HG03135 (cell line): ENCODE measurements around the gene ARFGAP2.

ENCODE experiments used
- ATAC-seq: cut with Tn5 transposase; IDR thresholded peaks from one replicate; pipeline ENCODE4 v1.9.1; 2021; ENCODE audit warnings: mild to moderate bottlenecking, moderate library complexity; ENCODE audit not compliant: unreplicated experiment

The ARFGAP2 gene

DNA sequence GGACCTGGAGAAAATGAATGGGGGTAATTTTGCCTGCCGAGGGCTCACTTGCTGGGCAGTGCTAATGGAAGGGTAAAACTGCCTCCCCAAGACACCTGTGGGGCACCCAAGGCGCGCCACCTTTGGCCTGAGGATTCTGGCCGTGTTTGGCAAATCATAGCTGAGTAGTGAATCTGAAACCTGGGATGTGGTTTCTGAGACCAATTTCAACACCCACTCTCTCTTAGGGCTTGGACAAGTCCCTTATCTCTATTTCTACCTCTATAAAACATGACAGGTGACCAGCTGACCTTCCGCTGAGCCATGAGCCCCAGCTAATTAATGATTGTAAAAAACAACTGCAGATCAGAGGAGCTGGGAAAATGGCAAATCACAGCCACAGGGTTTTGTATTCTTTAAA is 11.0 kb upstream of the ARFGAP2 start:
- no peak for ATAC-seq

GRCh38 chr11:47186700-47187695 is 10.3 kb upstream of the ARFGAP2 start:
- ATAC-seq: no peak

DNA sequence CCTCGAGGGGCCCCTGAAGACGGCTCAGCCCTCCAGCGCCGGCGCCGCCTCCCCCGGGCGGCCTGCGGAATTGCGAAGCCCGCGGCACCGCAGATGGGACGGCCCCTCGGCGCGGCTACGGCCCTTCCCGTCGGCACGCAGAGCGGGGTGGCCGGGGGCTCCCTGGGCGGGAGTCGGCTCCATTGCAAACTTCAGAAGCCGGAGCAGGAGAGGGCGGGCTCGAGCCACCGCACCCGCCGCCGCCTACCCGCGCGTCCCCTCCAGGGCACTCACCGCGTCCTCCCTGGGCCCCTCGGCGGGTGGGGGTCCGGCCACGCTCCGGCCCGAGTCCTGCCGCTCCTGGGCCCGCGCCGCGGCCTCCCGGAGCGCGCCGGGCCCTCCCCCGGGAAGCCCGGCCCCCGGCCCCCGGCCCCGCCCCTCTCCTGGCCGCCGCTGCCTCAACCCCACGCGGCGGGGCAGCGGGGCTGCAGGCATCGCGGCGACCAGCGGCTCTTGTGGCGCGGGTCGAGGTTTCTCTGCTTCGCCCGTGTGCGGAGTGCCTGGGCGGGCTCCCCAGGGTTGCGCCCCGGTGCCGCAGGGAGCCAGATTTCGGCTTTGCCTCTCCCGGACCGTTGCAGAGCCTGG is 9.5 kb upstream of the ARFGAP2 start, which contains the start of gene PACSIN3:
PACSIN3 (minus strand) TSS at position 359 of the 624 bp plus-strand sequence. CDS start 3,707 bp downstream, outside the sequence.
- ATAC-seq: peak; percentile 50

GRCh38 chr11:47185305-47186075 is 8.8 kb upstream of the ARFGAP2 start:
- no peak for ATAC-seq

DNA sequence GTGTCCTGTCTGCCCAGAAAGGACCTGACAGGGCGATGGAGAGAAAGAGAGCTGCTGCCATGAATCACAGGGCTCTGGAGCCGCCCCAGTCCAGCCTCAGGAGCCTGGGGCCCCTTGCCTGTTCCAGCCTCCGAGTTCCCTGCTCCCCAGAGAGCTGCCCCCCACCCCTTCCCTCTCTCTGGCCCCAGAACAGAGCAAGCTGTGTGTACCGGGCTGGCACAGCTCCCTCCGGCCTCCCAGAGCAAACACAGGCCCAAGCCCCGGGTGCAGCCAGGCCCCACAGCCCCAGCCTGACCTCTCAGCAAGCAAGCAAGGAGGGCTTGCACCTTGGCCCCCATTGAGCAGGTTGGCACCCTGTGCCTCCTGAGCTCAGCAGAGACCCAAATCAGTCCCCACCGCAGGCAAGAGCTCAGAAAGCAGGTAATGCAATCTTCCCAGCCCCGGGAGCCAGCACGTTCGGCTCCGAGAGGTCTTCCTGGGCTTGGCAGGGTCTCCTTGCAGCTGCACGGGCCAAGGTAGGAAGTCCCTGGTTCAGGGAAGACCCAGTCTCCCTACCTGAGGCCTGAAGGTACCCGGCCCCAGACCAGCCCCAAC is 8.1 kb upstream of the ARFGAP2 start:
- ATAC-seq: no peak

- no peak for ATAC-seq
Observed at GRCh38 chr11:47183969-47184368, 7.3 kb upstream of the ARFGAP2 start.

DNA sequence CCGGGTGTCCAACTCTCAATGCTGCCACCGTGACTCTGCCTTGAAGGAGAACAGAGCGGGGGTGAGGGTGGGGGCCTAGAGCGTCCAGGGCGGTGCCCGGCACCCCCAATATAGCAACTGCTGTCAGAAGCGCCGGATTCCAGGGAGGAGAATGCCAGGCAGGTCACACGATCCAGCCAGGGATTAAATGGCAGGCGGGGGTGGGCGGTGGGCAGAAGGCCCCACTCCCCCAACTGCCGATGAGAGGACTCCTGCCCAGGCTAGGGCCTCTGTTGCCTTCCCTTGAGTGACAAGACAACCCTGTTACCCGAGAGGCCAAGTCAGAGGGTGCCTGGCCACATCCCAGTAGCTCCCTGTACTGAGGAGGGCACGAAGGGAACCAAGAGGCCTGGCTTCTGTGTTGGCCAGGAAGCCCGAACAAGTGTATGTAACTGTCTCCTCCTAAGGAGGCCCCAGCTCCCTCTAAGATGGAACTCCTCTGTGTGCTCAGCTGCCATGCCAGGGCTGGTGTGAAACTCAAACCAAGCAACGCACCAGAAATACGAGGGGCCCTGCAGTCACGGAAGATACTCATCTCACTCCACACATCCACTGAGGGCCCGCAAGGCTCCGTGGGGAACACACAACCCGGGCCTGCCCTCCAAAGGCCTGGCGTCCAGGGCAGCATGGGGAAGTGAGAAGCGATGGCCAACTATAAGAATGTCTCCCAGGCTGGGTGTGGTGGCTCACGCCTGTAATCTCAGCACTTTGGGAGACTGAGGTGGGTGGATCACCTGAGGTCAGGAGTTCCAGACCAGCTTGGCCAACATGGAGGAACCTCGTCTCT is 6.6 kb upstream of the ARFGAP2 start:
- no peak for ATAC-seq

- ATAC-seq: no peak
Observed at GRCh38 chr11:47182380-47182779, 5.7 kb upstream of the ARFGAP2 start.

- no peak for ATAC-seq
Observed at GRCh38 chr11:47181271-47181670, 4.6 kb upstream of the ARFGAP2 start.

- ATAC-seq: no peak
Observed at GRCh38 chr11:47180006-47180787, 3.5 kb upstream of the ARFGAP2 start.

DNA sequence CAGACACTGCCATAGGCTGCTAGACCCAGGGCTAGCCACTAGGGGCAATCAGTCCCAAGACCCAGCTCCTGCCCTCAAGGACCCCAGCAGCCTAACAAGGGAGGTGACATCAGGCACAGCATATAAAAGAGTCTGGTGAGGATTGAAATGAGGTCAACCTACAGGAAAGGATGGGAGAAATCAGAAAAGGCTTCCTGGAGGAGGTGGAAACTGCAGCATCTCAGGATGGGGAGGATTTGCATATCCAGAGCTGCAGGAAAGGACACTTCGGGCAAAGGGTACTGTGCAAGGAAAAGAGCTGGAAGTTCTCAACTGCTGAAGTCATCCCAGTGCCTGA is 2.9 kb upstream of the ARFGAP2 start:
- no peak for ATAC-seq

GRCh38 chr11:47178737-47179654 is 2.3 kb upstream of the ARFGAP2 start:
- ATAC-seq: no peak

DNA sequence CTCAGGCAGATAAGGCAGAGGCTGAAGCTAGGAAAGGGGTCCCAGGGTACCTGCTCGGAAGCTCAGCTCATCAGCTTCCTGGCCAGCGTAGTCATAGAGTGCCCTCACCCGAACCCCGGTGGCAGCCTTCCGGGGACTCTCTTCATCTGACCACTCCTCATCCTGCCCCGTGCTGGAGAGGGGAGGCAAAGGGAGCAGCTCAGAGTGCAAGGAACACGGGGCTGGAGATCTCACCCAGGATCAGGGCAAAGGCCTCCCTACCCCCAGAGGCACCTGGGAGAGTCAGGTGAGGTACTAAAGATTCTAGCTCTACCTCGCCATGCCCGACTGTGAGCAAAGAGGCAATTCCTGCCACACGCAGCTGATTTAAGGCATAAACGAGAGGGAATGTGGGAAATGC is 1.6 kb upstream of the ARFGAP2 start:
- ATAC-seq: no peak

DNA sequence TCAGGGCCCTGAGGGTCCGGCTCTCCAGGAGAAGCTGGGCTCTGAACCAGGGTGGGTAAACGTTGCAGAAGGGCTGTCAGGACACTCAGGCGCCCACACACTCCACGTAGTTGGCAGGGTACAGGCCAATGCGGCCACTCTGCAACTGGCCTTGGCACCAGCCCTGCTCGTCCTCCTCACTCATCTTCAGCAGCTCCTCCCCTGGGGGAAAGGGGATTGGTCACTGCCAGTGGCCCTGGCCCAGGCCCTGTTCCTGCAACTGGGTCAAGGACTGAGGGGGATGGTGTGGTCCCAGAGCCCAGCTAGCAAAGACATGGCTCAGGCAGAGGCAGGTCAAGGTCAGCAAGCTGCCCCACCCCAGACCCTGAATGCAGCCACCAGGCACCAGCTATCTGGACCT is 1.2 kb upstream of the ARFGAP2 start:
- ATAC-seq: no peak

DNA sequence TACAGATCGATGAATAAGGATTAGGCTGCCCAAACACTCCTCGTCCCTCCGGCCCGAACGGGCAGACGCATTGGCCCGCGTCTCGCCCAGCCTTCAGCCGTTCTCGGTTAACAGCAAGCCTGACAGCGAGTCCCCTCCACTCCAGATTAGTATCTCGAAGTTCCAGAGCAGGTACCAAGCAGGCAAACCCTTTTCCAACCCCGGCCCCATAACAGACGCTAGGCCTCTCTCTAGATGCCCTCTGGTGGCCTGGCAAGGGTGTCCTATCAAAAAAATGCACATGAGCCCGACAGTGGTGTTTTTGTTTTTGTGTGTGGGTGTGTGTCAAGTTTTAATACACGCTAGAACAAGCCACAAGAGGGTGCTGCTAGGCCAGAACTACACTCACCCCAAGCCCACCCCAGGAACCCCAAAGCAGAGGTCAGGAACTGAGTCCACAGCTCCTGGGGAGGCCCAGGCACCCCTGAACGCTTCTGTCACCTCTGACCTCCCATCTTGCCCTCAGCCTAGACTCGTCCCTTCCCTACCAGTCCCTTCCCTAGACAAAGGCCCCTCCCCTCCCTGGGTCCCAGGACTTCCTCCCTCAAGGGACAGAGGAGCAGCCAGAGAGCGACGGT is 658 bp upstream of the ARFGAP2 start:
- ATAC-seq: peak; percentile 50

DNA sequence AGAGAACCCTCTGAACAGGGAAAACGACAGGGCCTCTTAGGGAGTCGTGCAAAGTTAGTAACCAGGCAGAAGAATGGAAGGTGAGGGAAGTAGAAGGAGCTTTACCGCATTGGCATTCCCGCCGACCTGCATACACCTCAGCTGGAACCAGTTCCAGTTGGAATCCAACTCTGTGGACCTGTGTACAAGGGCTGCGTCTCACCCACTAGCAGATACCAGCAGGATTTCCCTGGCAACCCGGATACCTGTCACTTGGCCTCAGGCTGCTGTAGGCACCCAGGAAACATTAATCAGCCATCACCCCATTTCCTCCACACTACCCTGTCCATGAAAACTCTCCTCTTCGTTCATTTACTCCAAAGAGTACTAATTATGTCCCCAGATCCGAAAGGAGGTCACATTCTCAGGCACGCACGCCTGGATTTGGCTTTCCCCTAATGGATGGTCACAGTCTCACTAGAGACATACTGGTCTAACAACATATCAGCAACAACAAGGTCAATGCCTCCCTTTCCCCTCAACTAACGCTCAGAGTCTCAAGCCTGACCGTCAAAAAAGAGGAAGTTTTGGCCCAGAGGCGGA is 842 bp downstream of the ARFGAP2 start:
- no peak for ATAC-seq

- ATAC-seq: no peak
Observed at GRCh38 chr11:47172740-47173336, 3.8 kb downstream of the ARFGAP2 start.
